GM12873 (cell line): ENCODE measurements around the gene SPINK1.

Experiments
- TF ChIP-seq, protein P1 (sequence below): IDR thresholded peaks from 2 replicates; pipeline ENCODE4 v1.5.1; 2012; ENCODE audit warnings: low read depth, mild to moderate bottlenecking, moderate library complexity, low read length, control low read depth; ENCODE audit not compliant: insufficient read depth; ENCODE audit errors: missing control alignments

SPINK1 gene

DNA sequence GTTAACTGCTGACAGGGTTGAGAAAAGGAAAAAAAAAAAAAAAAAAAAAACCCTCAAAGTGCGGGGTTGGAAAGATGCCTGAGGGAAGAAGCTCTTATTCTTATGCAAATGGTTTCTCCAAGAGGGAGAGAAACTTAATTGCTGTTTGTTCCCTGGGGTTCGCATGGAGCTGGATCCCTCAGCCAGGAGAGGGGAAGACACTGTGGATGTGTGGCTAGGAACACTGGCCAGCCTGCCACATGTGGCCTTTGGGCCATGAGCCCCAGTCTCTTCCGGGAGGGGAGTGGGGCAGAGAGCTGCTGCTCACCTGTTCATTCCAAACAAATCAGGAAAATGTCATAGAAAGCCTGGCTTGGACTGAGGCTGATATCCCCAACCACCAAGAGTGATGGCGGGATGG is 37.6 kb upstream of the SPINK1 start:
- TF ChIP-seq, protein P1, sequence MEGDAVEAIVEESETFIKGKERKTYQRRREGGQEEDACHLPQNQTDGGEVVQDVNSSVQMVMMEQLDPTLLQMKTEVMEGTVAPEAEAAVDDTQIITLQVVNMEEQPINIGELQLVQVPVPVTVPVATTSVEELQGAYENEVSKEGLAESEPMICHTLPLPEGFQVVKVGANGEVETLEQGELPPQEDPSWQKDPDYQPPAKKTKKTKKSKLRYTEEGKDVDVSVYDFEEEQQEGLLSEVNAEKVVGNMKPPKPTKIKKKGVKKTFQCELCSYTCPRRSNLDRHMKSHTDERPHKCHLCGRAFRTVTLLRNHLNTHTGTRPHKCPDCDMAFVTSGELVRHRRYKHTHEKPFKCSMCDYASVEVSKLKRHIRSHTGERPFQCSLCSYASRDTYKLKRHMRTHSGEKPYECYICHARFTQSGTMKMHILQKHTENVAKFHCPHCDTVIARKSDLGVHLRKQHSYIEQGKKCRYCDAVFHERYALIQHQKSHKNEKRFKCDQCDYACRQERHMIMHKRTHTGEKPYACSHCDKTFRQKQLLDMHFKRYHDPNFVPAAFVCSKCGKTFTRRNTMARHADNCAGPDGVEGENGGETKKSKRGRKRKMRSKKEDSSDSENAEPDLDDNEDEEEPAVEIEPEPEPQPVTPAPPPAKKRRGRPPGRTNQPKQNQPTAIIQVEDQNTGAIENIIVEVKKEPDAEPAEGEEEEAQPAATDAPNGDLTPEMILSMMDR: no peak

DNA sequence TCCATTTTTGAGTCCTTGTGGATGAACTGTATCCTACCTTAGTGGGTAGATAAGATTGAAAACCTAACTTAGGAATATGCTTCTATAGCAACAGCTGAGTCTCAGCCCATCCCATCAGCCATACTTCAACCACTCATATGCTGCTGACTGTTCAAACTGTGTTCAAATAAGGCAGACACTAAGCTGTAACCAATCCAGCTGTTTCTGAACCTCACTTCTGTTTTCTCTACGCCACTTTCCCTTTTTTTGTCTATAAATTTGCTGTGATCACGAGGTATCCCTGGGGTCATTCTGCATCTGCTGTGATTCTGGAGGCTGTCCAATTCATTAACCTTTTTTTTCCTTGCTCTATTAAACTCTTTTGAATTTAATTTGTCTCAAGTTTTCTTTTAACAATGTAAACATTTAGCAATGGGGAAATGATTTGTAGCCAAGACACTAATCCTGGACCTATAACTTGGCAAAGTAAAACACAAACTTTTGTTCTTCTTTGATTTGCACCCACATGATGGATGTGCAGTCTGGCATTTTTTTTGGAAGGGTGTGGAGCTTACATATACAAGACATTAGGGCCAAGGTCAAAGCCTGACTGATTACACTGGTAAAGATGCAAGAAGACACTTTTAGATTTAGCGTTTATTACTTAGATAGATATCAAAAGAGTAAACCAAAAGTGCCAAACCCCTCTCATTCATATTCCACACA is 32.1 kb upstream of the SPINK1 start:
- TF ChIP-seq, protein P1: no peak

DNA sequence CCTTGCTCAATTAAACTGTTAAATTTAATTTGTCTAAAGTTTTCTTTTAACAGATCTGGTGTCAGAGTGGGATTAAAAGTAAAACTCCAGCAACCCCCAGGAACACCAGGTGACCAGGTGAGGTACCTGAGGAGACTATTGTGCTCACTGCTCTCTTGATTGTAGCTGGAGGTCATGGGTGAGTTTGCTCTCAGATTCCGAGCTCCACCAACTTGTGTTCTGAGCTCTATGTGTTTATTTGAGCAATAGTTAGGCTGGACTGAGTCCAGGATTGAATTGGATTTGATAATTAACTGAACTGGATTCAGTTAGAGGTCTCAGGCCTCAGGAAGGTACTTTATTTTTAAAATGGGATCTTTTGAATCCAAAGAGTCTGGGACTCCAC is 29.2 kb upstream of the SPINK1 start:
- TF ChIP-seq, protein P1: no peak

DNA sequence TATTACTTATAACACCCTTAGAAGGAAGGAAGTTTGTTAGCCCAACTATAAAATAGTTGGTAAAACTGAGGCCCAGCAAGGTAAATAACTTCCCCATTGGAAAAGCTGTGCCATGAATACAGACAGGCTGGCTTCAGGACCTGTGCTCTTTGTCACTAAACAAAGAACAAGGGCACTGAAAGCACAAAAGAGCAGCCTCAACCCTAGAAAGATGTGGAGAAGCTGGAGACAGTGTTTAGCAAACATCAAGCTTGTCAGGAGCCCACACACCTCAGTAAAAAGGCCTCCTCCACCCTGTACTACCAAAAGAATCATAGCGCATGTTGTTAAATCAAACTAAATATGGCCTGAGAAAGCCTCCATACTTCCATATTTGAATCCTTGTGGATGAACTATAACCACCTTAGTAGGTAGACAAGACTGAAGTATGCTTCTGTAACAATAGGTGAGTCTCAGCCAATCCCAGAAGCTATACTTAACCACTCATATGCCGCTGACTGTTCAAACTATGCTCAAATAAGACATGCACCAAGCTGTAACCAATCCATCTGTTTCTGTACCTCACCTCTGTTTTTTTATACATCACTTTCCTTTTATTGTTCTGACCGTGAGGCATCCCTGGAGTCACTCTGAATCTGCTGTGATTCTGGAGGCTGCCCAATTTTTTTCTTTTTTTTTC is 28.6 kb upstream of the SPINK1 start:
- TF ChIP-seq, protein P1: no peak

DNA sequence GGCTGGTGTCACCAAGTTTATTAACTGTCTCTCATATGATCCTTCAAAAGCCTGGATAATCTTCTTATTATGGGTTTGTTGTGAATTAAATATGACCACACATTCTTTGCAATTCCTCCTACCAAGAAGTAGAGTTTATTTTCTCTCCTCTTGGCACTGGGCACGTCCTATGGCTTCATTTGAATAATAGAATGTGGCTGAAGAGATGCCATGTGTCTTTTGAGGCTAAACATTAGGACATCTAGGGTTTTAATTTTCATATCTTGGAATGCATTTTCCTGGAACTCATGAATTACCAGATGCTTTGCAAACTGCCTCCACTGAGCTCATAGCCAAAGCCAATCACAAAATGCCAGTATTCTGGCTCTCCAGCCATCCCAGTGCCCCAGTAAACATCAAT is 27.1 kb upstream of the SPINK1 start:
- TF ChIP-seq, protein P1: no peak

DNA sequence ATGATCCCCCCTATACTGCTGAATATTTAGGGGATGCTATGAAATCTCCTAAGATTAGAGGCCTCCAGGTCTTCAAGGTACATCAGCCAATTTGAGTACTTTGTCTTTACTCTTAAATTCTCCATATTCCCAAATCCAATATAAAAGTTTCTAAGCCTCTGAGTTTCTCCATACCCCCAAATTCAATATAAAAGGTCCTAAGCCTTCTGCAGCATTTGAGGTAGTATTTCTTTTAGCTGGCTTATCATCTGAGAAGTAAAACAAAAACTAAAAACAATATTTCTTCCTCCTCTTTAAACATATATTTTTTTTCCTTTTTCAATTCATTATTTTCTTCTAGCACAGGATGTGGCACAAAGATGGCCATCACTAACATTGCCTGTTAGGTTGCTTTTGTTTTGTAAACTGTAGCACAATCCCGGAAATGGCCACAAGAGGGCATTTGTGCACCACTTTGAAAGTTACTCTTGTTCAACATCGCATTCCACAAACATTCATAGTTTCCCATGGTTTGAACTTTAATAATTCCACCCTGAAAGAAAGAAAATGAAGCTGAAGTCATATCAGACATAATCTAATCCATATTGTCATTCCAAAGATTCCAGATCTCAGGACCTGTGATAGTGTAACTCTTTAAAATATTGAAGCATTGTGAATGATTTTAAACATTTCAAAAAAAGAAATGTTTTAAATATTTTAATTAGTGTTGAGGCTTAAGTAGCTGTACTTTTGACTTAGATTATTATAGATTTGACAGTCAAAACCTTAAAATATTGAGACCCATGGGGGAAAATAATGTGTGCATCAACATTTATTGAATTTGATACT is 26.0 kb upstream of the SPINK1 start:
- TF ChIP-seq, protein P1: peak; percentile 77

DNA sequence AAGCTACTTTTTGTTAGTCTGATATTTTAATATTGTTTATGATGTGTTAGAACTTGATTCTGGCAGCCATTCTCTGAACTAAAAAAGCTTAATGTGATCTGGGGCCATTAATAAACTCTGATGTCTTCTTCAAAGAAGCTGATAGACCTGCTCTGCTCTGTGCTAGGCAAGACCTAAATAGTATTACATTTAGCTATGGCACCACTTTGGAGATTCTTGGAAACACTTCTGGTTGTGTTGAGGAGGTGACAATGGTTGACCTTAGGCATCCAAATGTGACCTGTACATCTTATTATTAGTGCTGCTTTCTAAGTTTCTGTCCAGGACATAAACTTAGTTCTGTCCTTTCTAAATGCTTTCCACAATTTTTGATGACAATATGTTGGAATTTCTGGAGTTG is 25.3 kb upstream of the SPINK1 start:
- TF ChIP-seq, protein P1: no peak
